HepG2 (cell line): ENCODE results near the gene AVPR2. TPM values are rescaled to one million over a fixed set of nuclear protein-coding genes. Genes with fewer than 3 reads are reported as not detected.

Experiments
- HOXA7 ChIP-seq: sonication (generic); formaldehyde crosslinking; IDR thresholded peaks from 2 replicates; pipeline ENCODE4 v1.8.1; 2022; ENCODE audit warnings: mild to moderate bottlenecking, missing genetic modification reagents, moderate library complexity
- HOXA9 ChIP-seq: sonication (generic); formaldehyde crosslinking; IDR thresholded peaks from 2 replicates; pipeline ENCODE4 v1.8.1; 2022; ENCODE audit warnings: missing genetic modification reagents, mild to moderate bottlenecking, moderate library complexity, borderline replicate concordance
- MLLT10 ChIP-seq: sonication (generic); formaldehyde crosslinking; IDR thresholded peaks from 2 replicates; pipeline ENCODE4 v1.4.0; 2020; ENCODE audit warnings: missing genetic modification reagents
- NR2F1 ChIP-seq, 2 experiments: fragments of 450-650 bp in 1 of 2; formaldehyde crosslinking in 1 of 2; IDR thresholded peaks; 2 replicates each; pipeline versions ENCODE4 v1.5.0 to v1.6.1; 2016 to 2020; ENCODE audit warnings: mild to moderate bottlenecking in 1 of 2, missing compliant biosample characterization in 1 of 2, missing genetic modification reagents in 1 of 2, moderate library complexity in 1 of 2
- NR2F6 ChIP-seq, 2 experiments: IDR thresholded peaks; 2 replicates each; pipeline ENCODE4 v1.6.1; 2016; ENCODE audit warnings: antibody characterized with exemption in 1 of 2, mild to moderate bottlenecking in 1 of 2
- PHF8 ChIP-seq: sonication (generic); formaldehyde crosslinking; IDR thresholded peaks from 2 replicates; pipeline ENCODE4 v1.5.0; 2020; ENCODE audit warnings: missing genetic modification reagents
- SAP130 ChIP-seq: IDR thresholded peaks from 2 replicates; pipeline ENCODE4 v1.6.1; 2016; ENCODE audit warnings: low read depth
- SP5 ChIP-seq: IDR thresholded peaks from 2 replicates; pipeline ENCODE4 v1.6.1; 2016; ENCODE audit warnings: low read depth, borderline replicate concordance
- TBX3 ChIP-seq: fragments of 450-650 bp; IDR thresholded peaks from 2 replicates; pipeline ENCODE4 v1.6.1; 2017; ENCODE audit warnings: antibody characterized with exemption, mild to moderate bottlenecking, inconsistent platforms, borderline replicate concordance
- ZNF326 ChIP-seq: sonication (generic); formaldehyde crosslinking; IDR thresholded peaks from 2 replicates; pipeline ENCODE4 v1.4.0; 2020; ENCODE audit warnings: missing genetic modification reagents, borderline replicate concordance
- ZNF672 ChIP-seq: sonication (generic); formaldehyde crosslinking; IDR thresholded peaks from 2 replicates; pipeline ENCODE4 v1.8.1; 2022; ENCODE audit warnings: missing genetic modification reagents
- ZNF768 ChIP-seq: sonication (generic); formaldehyde crosslinking; IDR thresholded peaks from 2 replicates; pipeline ENCODE4 v1.4.0; 2020; ENCODE audit warnings: missing genetic modification reagents
- ZNF788 ChIP-seq: sonication (generic); formaldehyde crosslinking; IDR thresholded peaks from 2 replicates; pipeline ENCODE4 v1.5.0; 2020; ENCODE audit warnings: mild to moderate bottlenecking, missing genetic modification reagents, borderline replicate concordance
- ZNF883 ChIP-seq: sonication (generic); formaldehyde crosslinking; IDR thresholded peaks from 2 replicates; pipeline ENCODE4 v1.5.1; 2020; ENCODE audit warnings: mild to moderate bottlenecking, missing genetic modification reagents; ENCODE audit errors: not compliant biosample characterization
- polyA plus RNA-seq, 8 experiments: library from polyadenylated mRNA; depleted of rRNA in 3 of 8; stranded (reverse) in 7 of 8; unstranded in 1 of 8; fragments of >200 nt; fragmentation: Illumina TruSeq in 4 of 8; extraction: Trizol in 4 of 8; gene quantifications; 2 replicates each; pipeline versions ENCODE4 v1.2.1 to v1.2.3, GENCODE V29; 2011 to 2016; ENCODE audit warnings: low read depth in 4 of 8, missing spikeins in 1 of 8, mixed read lengths in 1 of 8; ENCODE audit not compliant: insufficient read depth in 1 of 8
- total RNA-seq, 5 experiments: library from RNA; depleted of rRNA; stranded (reverse); fragments of >200 nt; fragmentation: Illumina TruSeq; extraction: Trizol; gene quantifications; 2 replicates each; pipeline ENCODE4 v1.2.3, GENCODE V29; 2016; ENCODE audit warnings: low read depth in 1 of 5
- TF ChIP-seq, protein P1 (sequence below): sonication (generic); formaldehyde crosslinking; IDR thresholded peaks from 2 replicates; pipeline ENCODE4 v1.5.0; 2020; ENCODE audit warnings: mild to moderate bottlenecking, missing genetic modification reagents, borderline replicate concordance
- TF ChIP-seq, protein P2 (sequence below): sonication (generic); formaldehyde crosslinking; IDR thresholded peaks from 2 replicates; pipeline ENCODE4 v1.8.0; 2022; ENCODE audit warnings: missing genetic modification reagents, mild to moderate bottlenecking, inconsistent platforms, borderline replicate concordance
- TF ChIP-seq, protein P3 (sequence below): sonication (generic); formaldehyde crosslinking; IDR thresholded peaks from 2 replicates; pipeline ENCODE4 v1.4.0; 2020; ENCODE audit warnings: mild to moderate bottlenecking, low read depth, missing genetic modification reagents
- TF ChIP-seq, protein P4 (sequence below): sonication (generic); formaldehyde crosslinking; IDR thresholded peaks from 2 replicates; pipeline ENCODE4 v1.8.0; 2022; ENCODE audit warnings: mild to moderate bottlenecking, missing genetic modification reagents, borderline replicate concordance
- TF ChIP-seq, protein P5 (sequence below): sonication (generic); formaldehyde crosslinking; IDR thresholded peaks from 2 replicates; pipeline ENCODE4 v1.4.0; 2020; ENCODE audit warnings: missing genetic modification reagents

Gene AVPR2
- total and polyA plus RNA-seq, 2 of the 13 experiments (the other 11 are each of a cell fraction or from before 2014, with no cell fraction given): not detected

DNA sequence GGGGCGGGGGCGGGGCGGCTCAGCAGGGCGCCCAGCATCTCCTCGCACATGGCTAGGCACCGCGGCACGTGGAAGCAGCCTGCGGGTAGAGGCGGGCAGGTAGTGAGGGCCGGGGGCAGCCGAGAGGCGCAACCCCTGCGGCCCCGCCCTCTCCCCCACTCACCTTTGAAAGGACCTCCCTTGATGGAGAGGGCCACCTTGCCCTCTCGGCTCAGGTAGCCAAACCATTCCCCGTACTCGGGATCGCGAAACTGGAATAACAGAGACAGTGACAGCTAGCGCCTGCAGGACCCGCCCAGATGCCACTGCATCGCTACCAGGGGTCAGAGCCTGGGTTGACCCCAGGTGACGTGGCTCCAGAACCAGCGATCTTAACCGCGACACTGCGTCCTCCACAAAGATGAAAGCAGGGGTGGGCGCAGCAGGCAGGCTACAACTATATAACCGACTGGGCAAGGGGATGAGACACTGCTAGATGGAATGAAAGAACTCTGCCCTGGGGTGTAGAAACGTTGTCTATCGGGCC, 30.9 kb downstream of the AVPR2 start (continued):
- TF ChIP-seq MLLT10 (CRISPR knock-in tag): no peak
- TF ChIP-seq, protein P1, sequence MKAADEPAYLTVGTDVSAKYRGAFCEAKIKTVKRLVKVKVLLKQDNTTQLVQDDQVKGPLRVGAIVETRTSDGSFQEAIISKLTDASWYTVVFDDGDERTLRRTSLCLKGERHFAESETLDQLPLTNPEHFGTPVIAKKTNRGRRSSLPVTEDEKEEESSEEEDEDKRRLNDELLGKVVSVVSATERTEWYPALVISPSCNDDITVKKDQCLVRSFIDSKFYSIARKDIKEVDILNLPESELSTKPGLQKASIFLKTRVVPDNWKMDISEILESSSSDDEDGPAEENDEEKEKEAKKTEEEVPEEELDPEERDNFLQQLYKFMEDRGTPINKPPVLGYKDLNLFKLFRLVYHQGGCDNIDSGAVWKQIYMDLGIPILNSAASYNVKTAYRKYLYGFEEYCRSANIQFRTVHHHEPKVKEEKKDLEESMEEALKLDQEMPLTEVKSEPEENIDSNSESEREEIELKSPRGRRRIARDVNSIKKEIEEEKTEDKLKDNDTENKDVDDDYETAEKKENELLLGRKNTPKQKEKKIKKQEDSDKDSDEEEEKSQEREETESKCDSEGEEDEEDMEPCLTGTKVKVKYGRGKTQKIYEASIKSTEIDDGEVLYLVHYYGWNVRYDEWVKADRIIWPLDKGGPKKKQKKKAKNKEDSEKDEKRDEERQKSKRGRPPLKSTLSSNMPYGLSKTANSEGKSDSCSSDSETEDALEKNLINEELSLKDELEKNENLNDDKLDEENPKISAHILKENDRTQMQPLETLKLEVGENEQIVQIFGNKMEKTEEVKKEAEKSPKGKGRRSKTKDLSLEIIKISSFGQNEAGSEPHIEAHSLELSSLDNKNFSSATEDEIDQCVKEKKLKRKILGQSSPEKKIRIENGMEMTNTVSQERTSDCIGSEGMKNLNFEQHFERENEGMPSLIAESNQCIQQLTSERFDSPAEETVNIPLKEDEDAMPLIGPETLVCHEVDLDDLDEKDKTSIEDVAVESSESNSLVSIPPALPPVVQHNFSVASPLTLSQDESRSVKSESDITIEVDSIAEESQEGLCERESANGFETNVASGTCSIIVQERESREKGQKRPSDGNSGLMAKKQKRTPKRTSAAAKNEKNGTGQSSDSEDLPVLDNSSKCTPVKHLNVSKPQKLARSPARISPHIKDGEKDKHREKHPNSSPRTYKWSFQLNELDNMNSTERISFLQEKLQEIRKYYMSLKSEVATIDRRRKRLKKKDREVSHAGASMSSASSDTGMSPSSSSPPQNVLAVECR: 0 out of 2 replicates have a peak, but pooled peaks have one; percentile 7
- peak in 1 of 2 experiments; percentile 55; a peak in 1 of 4 replicates for TF ChIP-seq NR2F1 (CRISPR knock-in tag; IDR thresholded peaks at IDR 0.05)
- TF ChIP-seq, protein P2, sequence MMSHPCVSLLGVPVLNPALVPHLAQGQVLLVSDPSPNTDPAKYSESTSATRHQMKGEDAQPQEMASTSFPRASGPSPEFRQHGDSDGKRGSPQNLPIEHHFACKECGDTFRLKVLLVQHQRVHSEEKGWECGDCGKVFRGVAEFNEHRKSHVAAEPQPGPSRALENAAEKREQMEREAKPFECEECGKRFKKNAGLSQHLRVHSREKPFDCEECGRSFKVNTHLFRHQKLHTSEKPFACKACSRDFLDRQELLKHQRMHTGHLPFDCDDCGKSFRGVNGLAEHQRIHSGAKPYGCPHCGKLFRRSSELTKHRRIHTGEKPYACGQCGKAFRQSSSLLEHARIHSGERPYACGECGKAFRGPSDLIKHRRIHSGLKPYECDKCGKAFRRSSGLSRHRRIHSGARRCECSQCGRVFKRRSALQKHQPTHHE: no peak
- TF ChIP-seq ZNF883 (CRISPR knock-in tag): no peak
- TF ChIP-seq PHF8 (CRISPR knock-in tag): 0 out of 2 replicates have a peak, but pooled peaks have one; percentile 1
- TF ChIP-seq SAP130 (CRISPR knock-in tag): peak; percentile 46; the same call in 1 of the 2 replicates
- TF ChIP-seq NR2F6 (IDR thresholded peaks at IDR 0.05): peak; percentile 47; the same call in 1 of the 2 replicates
- TF ChIP-seq NR2F6 (CRISPR knock-in tag; IDR thresholded peaks at IDR 0.05): 0 out of 2 replicates have a peak, but pooled peaks have one; percentile 51
- TF ChIP-seq HOXA7 (CRISPR knock-in tag): no peak
- no peak for TF ChIP-seq HOXA9 (CRISPR knock-in tag)
- no peak for TF ChIP-seq SP5 (CRISPR knock-in tag)
- TF ChIP-seq ZNF768 (CRISPR knock-in tag): no peak
- TF ChIP-seq, protein P3, sequence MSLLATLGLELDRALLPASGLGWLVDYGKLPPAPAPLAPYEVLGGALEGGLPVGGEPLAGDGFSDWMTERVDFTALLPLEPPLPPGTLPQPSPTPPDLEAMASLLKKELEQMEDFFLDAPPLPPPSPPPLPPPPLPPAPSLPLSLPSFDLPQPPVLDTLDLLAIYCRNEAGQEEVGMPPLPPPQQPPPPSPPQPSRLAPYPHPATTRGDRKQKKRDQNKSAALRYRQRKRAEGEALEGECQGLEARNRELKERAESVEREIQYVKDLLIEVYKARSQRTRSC (CRISPR knock-in tag): no peak
- TF ChIP-seq ZNF326 (CRISPR knock-in tag): no peak
- TF ChIP-seq ZNF672 (CRISPR knock-in tag): no peak
- no peak for TF ChIP-seq TBX3
- TF ChIP-seq, protein P4, sequence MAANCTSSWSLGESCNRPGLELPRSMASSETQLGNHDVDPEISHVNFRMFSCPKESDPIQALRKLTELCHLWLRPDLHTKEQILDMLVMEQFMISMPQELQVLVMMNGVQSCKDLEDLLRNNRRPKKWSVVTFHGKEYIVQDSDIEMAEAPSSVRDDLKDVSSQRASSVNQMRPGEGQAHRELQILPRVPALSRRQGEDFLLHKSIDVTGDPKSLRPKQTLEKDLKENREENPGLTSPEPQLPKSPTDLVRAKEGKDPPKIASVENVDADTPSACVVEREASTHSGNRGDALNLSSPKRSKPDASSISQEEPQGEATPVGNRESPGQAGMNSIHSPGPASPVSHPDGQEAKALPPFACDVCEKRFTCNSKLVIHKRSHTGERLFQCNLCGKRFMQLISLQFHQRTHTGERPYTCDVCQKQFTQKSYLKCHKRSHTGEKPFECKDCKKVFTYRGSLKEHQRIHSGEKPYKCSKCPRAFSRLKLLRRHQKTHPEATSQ (CRISPR knock-in tag): no peak
- TF ChIP-seq, protein P5, sequence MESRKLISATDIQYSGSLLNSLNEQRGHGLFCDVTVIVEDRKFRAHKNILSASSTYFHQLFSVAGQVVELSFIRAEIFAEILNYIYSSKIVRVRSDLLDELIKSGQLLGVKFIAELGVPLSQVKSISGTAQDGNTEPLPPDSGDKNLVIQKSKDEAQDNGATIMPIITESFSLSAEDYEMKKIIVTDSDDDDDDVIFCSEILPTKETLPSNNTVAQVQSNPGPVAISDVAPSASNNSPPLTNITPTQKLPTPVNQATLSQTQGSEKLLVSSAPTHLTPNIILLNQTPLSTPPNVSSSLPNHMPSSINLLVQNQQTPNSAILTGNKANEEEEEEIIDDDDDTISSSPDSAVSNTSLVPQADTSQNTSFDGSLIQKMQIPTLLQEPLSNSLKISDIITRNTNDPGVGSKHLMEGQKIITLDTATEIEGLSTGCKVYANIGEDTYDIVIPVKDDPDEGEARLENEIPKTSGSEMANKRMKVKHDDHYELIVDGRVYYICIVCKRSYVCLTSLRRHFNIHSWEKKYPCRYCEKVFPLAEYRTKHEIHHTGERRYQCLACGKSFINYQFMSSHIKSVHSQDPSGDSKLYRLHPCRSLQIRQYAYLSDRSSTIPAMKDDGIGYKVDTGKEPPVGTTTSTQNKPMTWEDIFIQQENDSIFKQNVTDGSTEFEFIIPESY: peak; percentile 42; the same call in 1 of the 2 replicates
- TF ChIP-seq ZNF788 (CRISPR knock-in tag): no peak
